HepG2 (cell line): ENCODE results near the gene DDC. TPM values are rescaled to one million over a fixed set of nuclear protein-coding genes. Genes with fewer than 3 reads are reported as not detected.
A peak's percentile ranks its signal among the peaks of the same experiment; 100 is the strongest.

Source experiments
- ATAC-seq: fragments of 200-7000 bp; cut with Tn5 transposase; 3 replicates; pipeline ENCODE4 v1.9.1; 2020; ENCODE audit warnings: mild to moderate bottlenecking, moderate library complexity
- BruUV-seq: library from RNA; stranded (reverse); fragments of 400-500 nt; replicated peaks from 2 replicates; lab custom pipeline; 2021; lab: Mats Ljungman, UMichigan
- CTCF ChIA-PET: fragments of 300-600 bp; formaldehyde crosslinking; extraction: SDS; loops from one replicate; lab custom pipeline; 2021; ENCODE audit warnings: low total read pairs, inconsistent platforms, low intra/inter-chr PET ratio; lab: Yijun Ruan, JAX
- POLR2A ChIA-PET: fragments of 350-600 bp; sonication (Branson Sonifier 250); formaldehyde crosslinking; loops from one replicate; lab custom pipeline; 2020; ENCODE audit warnings: antibody characterized with exemption, inconsistent platforms; lab: Yijun Ruan, JAX
- DNase-seq: peaks from one replicate; pipeline ENCODE4 v3.0.0-alpha.2; 2015; ENCODE audit warnings: low spot score
- FAIRE-seq: peaks from 3 replicates; lab custom pipeline; 2011; peaks lifted over from hg19 to GRCh38; lab: Jason Lieb, UNC
- H2AFZ ChIP-seq: one replicate; pipeline ENCODE4 v1.6.1; 2011; ENCODE audit warnings: low read length, inconsistent platforms
- H3K27ac ChIP-seq: fragments of 300-600 bp; 3 replicates; pipeline ENCODE4 v1.8.0; 2011; ENCODE audit warnings: mixed run types, mild to moderate bottlenecking, mixed read lengths, low read length, inconsistent platforms; ENCODE audit not compliant: insufficient read depth; ENCODE audit errors: extremely low read length
- H3K27me3 ChIP-seq, 2 experiments: fragments of 200-600 bp in 1 of 2; 2 replicates in 1 of 2; 3 replicates in 1 of 2; pipeline versions ENCODE4 v1.6.0 to v1.8.0; 2011; ENCODE audit warnings: low read length in 2 of 2, mild to moderate bottlenecking in 2 of 2, moderate library complexity in 2 of 2, inconsistent platforms in 1 of 2; ENCODE audit not compliant: insufficient read depth in 2 of 2, control insufficient read depth in 1 of 2
- H3K36me3 ChIP-seq, 2 experiments: fragments of 200-600 bp in 1 of 2; replicated peaks in 1 of 2; 2 replicates in 1 of 2; 3 replicates in 1 of 2; pipeline versions ENCODE4 v1.5.1 to v1.8.0; 2011; ENCODE audit warnings: low read length in 2 of 2, inconsistent platforms in 1 of 2; ENCODE audit not compliant: insufficient read depth in 2 of 2, control insufficient read depth in 1 of 2
- H3K4me1 ChIP-seq: 2 replicates; pipeline ENCODE4 v1.5.1; 2012; ENCODE audit warnings: low read length, inconsistent platforms; ENCODE audit not compliant: insufficient read depth
- H3K4me2 ChIP-seq: 2 replicates; pipeline ENCODE4 v1.6.0; 2011; ENCODE audit warnings: low read depth, low read length, inconsistent platforms
- H3K4me3 ChIP-seq, 3 experiments: fragments of 200-600 bp in 1 of 3; sonication (generic), shearing (Covaris generic) in 1 of 3; replicated peaks in 1 of 3; 2 replicates each; pipeline ENCODE4 v1.5.1; 2011 to 2016; ENCODE audit warnings: low read length in 3 of 3, inconsistent platforms in 2 of 3, low read depth in 2 of 3, mild to moderate bottlenecking in 2 of 3, control low read depth in 1 of 3, mixed read lengths in 1 of 3; ENCODE audit not compliant: insufficient read depth in 1 of 3
- H3K79me2 ChIP-seq: one replicate; pipeline ENCODE4 v1.6.1; 2011; ENCODE audit warnings: low read length, inconsistent platforms; ENCODE audit not compliant: insufficient read depth
- H3K9ac ChIP-seq: 2 replicates; pipeline ENCODE4 v1.6.0; 2011; ENCODE audit warnings: mild to moderate bottlenecking, low read depth, low read length, inconsistent platforms; ENCODE audit not compliant: insufficient read depth
- H3K9me3 ChIP-seq: 2 replicates; pipeline ENCODE4 v1.5.1; 2012; ENCODE audit warnings: mild to moderate bottlenecking, low read length
- H4K20me1 ChIP-seq: 2 replicates; pipeline ENCODE4 v1.6.0; 2011; ENCODE audit warnings: inconsistent platforms, mild to moderate bottlenecking, low read length, moderate library complexity; ENCODE audit not compliant: insufficient read depth
- SKI ChIP-seq: fragments of 450-650 bp; IDR thresholded peaks from one replicate; pipeline ENCODE4 v1.6.1; 2018; ENCODE audit warnings: mild to moderate bottlenecking; ENCODE audit not compliant: partially characterized antibody
- ZBTB33 ChIP-seq: sonication (generic); formaldehyde crosslinking; IDR thresholded peaks from 2 replicates; pipeline ENCODE4 v1.4.0; 2020; ENCODE audit warnings: missing genetic modification reagents
- ZNF256 ChIP-seq: sonication (generic); formaldehyde crosslinking; conservative IDR thresholded peaks from 2 replicates; pipeline ENCODE4 v1.4.0; 2020; ENCODE audit warnings: missing genetic modification reagents
- ZNF710 ChIP-seq: sonication (generic); formaldehyde crosslinking; IDR thresholded peaks from 2 replicates; pipeline ENCODE4 v1.5.0; 2020; ENCODE audit warnings: mild to moderate bottlenecking, missing genetic modification reagents, borderline replicate concordance
- WGBS: methylation state at CpG from one replicate; pipeline ENCODE4 v1.1.6; 2017; ENCODE audit warnings: low lambda C conversion rate; 5-methylcytosine and 5-hydroxymethylcytosine counted together
- in situ Hi-C: cut with HindIII; loops from 2 replicates; pipeline ENCODE4 v1.10.0; 2017; ENCODE audit warnings: low pct_unique_long_range_greater_than_20kb; ENCODE audit not compliant: extremely low pct_ligation_motif_present
- intact Hi-C: fragments of 100-400 bp; cut with micrococcal nuclease; formaldehyde crosslinking; loops from one replicate; pipeline ENCODE4 v1.10.0; 2022; ENCODE audit not compliant: unreplicated experiment
- polyA plus RNA-seq, 8 experiments: library from polyadenylated mRNA; depleted of rRNA in 3 of 8; stranded (reverse) in 7 of 8; unstranded in 1 of 8; fragments of >200 nt; fragmentation: Illumina TruSeq in 4 of 8; extraction: Trizol in 4 of 8; gene quantifications; 2 replicates each; pipeline versions ENCODE4 v1.2.1 to v1.2.3, GENCODE V29; 2011 to 2016; ENCODE audit warnings: low read depth in 4 of 8, missing spikeins in 1 of 8, mixed read lengths in 1 of 8; ENCODE audit not compliant: insufficient read depth in 1 of 8
- total RNA-seq, 5 experiments: library from RNA; depleted of rRNA; stranded (reverse); fragments of >200 nt; fragmentation: Illumina TruSeq; extraction: Trizol; gene quantifications; 2 replicates each; pipeline ENCODE4 v1.2.3, GENCODE V29; 2016; ENCODE audit warnings: low read depth in 1 of 5

Gene DDC
- total and polyA plus RNA-seq, 2 of the 13 experiments (the other 11 are each of a cell fraction or from before 2014, with no cell fraction given) = 11.7 to 93.3 TPM

- in situ Hi-C loops (no loop called here), intact Hi-C loops (no loop called here)
- no peak for FAIRE-seq
- no peak overlapping the region for H3K9ac ChIP-seq
- 96% methylated on average over 8 of the region's 8 CpGs for WGBS
- ChIA-PET CTCF (no interaction called here), POLR2A (no interaction called here)
- ATAC-seq = peak; percentile 49; the same call in 2 of the 3 replicates
- H3K79me2 ChIP-seq = no peaks in the 10 kb centered on the region
- peaks cover 9% of the 10 kb centered on the region; the same call in 1 of the 2 replicates for H3K4me1 ChIP-seq
- no peak for DNase-seq
- H4K20me1 ChIP-seq = no peaks in the 10 kb centered on the region
- no peaks in the 10 kb centered on the region for H3K27me3 ChIP-seq
- BruUV-seq = no TSS peak
- H3K9me3 ChIP-seq = no peaks in the 10 kb centered on the region
- no peak overlapping the region for H3K27ac ChIP-seq
- peaks cover 0 to 2% of the 10 kb centered on the region in 2 experiments; a peak in 2 of 5 replicates for H3K36me3 ChIP-seq
- H3K4me2 ChIP-seq = no peak overlapping the region
- H2AFZ ChIP-seq = no peak overlapping the region
- no peak for TF ChIP-seq SKI
- no peak for TF ChIP-seq ZNF256 (CRISPR knock-in tag)
- TF ChIP-seq ZBTB33 = peak; percentile 99
- TF ChIP-seq ZNF710 = no peak
- TF ChIP-seq, all 625 proteins: peak for 1
- no peak overlapping the region for H3K4me3 ChIP-seq
Measured at GRCh38 chr7:50481867-50482266, 83.3 kb downstream of the DDC start.
